ENCODE results near the gene LCT.
A peak's percentile ranks its signal among the peaks of the same experiment; 100 is the strongest.
"Not testable (repeated sequence)": the region's sequence is repeated elsewhere in the genome, so short reads cannot be mapped to it uniquely, and the experiment has no call there.

The LCT gene

DNA sequence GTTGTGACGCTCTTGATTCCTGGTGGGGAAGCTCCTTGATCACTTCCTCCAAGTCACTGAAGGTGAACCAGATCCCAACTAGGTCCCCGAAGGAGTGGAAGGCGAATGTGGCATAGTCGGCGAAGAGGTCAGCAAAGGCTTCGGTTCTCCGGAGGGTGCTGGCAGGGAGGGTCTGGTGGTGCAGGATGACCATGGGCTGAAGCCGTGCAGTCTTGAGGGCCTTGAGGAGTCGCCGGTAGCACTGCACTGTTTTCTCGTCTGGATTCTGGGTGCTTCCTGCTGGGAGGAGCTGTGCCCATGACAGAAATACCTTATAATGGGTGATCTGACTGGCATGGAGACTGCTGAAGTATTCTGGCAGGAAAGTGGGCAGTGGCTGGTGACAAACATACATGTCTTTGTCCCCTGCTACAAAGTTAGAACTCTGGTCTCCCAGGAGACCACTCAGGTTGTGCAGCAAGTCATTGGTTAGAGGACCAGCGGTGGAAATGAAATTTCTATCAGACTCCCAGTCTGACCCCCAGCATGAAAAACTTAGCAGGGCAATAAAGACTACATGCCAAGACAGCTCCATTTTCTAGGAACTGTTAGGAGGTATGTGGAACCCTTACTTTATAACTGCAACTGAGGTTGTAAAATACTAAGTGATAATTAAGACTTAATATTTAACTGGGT, at the start of gene LCT:
TSS of gene LCT (minus strand) at position 589 of the 675 bp plus-strand sequence. CDS start at position 574, 15 bp downstream.
- DNase-seq = no peak

DNA sequence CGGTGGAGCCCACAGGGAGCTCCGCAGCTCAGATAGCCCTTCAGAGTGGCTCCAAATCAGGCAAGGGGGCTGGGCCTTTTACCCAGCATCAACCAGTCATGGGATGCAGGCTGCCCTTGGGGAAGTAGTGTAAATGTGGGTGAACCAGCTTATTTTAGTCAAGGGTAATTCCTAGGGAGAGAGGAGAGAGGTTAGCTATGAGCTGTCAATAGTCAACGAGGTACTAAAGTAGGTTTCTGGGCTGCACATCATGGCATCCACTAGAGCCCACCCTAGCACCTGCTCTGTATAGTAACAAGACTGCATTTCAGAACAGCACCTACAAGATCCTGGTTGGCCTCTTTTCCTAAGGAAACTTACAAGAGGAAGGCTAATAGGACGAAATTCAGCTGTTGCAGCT, 48.7 kb upstream of the LCT start:
- DNase-seq = no peak

DNA sequence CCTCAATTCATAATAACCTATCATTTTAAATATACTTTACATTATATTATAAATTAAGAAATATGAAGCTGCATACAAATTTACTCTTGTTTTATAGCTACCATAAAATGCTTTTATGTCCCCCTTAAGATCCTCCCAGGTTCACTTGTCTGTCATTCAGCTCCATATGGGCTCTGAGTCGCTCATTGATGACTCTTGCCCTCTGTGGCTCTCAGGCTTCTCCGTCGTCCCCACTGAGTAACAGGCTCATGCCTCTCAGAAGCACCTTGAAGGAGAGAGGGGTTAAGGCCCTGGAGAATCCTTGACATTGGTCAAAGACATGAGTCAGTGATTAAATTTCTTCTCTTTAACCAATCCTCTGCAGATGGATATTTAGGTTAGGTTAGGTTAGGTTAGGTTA, 45.4 kb upstream of the LCT start:
- DNase-seq = no peak

DNA sequence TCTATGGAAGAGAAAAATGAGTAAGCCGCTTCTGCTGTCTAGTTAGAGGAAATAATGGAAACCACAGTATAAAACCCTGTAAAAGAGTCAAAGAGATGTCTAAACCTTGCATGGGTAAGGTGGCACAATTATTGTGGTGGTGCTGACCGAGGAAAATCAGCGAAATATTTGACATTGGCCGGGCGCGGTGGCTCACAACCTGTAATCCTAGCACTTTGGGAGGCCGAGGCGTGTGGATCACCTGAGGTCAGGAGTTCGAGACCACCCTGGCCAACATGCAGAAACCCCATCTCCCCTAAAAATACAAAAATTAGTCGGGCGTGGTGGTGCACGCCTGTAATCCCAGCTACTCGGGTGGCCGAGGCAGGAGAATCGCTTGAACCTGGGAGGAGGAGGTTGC, 39.8 kb upstream of the LCT start:
- not testable (repeated sequence) for DNase-seq

DNA sequence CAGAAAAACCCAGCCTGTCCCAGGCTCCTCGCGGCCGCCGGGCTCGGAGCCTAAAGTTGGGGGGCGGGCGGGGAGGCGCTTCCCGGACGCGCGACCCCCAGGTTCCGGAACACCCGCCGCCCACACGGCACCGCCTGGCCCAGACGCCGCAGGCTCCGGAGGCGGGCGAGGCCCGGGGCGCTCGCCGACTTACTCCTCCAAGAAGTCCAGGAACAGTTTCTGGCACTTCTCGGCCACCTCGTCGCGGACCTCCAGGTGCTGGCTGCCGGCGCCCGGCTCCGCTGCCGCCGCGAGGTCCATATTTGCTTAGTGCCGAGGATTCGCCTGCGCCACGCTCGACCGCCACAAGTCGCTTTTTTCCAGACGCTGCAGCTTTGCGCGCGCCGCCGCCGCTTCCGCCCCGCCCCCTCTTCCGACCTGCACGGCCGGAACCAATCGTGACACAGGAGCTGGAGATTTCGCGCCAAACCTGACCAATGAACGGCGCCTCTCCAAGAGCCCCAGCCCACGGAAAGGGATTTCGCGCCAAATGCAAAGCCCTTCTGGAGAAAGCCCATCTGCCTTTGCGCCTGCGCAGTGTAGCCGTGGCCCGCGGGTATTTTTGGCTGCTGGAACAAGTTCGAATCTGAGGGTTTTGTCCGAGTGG, 39.2 kb upstream of the LCT start, which contains the start of gene MCM6:
TSS of gene MCM6 (minus strand) at position 378 of the 646 bp plus-strand sequence. CDS start at position 300, 78 bp downstream.
- DNase-seq = peak; percentile 73 to 96 (median 91)

DNA sequence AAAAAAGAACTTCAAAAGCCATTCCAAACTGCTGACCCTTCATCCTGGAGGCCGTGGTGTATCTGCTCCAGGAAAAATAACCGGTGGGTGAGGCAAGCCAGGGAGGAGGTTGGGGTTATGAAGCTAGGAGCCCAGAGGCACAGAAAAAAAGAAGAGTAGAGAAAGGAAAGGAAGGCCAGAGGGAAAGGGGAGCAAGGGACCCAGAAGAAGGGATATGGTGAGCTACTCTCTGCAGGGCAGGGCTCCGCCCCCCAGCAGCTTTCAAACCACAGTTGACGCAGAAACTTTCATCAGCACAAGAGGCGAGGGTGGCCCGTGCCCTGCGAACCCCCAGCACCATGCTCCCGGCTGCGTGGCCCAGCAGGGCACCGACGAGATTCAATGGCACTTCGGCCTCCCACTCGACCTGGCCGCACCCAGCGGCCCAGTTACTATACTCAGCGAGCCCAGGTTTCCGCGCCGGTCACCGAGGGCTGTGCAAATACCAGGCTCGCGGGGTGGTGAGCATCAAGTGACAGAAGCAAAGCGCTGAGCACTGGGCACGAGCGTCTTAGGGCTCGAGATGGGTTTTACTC, 38.6 kb upstream of the LCT start:
- DNase-seq = peak in 32 of 58 donors; percentile 4 to 55 (median 38)

DNA sequence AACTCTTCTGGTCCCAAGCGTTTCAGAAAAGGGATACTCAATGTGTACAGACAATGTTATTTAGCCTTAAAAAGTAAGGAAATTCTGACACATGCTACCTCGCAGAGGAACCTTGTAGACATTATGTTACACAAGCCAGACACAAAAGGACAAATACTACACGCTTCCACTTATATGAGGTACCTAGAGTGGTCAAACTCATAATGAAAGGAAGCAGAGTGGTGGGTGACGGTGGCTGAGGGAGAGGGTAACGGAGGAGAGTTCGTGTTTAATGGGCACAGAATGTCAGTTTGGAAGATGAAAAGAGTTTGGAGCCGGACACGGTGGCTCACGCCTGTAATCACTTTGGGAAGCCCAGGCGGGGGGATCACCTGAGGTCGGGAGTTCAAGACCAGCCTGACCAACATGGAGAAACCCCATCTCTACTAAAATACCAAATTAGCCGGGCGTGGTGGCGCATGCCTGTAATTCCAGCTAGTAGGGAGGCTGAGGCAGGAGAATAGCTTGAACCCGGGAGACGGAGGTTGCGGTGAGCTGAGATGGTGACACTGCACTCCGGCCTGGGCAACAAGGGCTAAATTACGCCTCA, 37.9 kb upstream of the LCT start:
- DNase-seq = no peak

DNA sequence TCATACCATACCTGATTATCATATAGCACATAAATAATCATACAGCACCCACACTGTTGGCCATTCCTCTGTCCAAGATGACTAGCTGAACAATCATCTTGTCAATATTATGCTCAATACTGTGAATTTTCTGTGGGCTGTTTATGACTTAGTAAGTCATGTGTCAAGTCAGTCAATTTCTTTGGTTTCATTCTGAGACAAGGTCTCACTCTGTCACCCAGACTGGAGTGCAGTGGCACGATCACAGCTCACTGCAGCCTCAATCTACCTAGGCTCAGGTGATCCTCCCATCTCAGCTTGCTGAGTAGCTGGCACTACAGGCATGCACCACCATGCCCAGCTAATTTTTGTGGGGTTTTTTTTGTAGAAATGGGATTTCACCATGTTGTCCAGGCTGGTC, 33.6 kb upstream of the LCT start:
- no peak for DNase-seq

DNA sequence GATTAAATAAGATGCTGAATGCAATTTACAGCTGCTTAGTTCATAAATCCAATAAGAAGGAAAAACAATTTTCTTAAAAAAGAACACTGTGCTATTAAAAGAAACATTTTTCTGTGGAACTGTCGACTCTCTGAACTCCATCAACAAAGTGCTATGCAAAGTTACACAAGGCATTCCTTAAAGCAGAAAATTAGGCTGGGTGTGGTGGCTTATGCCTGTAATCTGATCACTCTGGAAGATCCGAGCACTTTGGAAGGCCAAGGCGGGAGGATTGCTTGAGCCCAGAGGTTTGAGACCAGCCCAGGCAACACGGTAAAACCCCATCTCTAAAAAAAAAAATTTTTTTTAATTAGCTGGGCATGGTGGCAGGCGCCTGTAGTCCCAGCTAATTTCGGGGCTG, 26.2 kb upstream of the LCT start:
- no peak for DNase-seq

DNA sequence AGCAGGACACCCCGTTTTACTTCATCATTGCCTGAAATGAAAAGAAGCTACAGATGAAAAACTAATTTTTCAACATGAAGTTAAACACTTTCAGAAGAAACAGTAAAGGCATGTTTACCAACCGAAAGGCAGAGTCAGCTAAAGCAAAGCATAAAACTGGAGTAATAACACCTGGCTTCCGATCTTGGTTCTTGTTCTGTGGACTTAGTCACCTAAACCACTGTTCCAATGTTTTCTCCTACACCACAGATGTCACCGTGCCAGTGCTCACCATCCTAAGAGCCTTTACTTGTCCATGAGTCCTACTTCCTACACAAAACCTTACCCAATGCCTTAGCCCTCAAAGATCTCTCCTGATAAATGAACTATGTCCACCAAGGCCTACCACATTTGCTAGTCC, 25.7 kb upstream of the LCT start:
- DNase-seq = no peak

DNA sequence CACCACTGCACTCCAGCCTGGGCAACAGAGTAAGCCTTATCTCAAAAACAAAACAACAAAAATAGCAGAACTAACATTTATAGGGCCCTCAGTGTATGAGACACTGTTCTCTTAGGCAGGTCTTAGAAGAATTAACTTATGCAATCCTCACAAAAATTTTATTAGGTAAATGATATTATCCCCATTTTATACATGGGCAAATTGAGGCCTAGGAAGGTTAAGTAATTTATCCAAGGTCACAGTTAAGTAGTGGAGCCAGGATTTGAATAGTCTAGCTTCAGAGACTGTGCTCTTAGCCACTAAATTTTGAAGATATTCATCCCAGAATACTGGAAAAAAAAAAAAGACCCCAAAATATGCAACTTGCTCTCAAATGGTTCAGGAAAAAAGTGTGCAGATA, 16.4 kb upstream of the LCT start:
- DNase-seq = no peak

DNA sequence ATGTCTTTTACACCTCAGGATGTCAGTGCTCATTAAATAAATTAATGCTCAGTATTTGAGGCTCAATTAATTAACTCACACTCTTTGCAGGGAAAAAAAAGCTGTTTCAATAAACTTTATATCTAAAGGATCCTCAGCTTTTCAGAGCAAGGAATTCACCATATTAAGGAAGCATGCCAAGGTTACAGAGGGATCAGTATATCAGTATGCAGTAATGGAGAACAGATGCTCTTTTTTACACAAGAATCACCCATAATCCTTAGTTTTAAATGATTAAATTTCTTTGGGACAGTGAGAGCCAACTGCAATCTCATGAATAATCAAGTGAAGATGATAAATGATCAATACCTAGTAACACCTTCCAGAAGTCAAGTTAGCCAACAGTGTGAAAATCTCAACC, 14.9 kb upstream of the LCT start:
- DNase-seq = no peak

DNA sequence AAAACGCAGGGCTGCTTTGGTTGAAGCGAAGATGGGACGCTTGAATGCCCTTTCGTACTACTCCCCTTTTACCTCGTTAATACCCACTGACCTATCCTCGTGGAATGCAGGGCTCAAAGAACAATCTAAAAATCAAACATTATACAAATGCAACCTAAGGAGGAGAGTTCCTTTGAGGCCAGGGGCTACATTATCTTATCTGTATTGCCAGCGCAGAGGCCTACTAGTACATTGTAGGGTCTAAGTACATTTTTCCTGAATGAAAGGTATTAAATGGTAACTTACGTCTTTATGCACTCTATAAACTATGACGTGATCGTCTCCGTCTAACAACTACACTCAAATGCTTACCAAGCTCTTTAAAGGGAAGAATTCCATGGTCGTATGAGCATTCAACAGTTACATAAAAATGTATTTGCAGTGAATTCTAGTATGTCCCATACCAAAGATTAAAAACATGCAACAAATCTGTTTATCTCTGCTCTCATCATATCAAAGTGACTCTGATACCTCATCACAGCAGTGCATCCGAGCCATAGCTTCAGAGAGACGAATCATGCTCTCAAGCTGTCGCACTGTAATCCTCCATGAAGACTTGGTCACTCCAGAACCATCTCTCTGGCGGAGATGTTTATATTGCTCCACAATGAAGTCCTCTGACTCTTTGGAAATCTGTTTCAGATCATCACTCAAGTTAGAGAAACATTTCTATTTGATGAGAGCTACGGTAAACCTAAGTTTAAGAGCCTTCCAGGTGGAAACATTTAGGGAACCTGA, 14.1 kb upstream of the LCT start:
- DNase-seq = no peak

DNA sequence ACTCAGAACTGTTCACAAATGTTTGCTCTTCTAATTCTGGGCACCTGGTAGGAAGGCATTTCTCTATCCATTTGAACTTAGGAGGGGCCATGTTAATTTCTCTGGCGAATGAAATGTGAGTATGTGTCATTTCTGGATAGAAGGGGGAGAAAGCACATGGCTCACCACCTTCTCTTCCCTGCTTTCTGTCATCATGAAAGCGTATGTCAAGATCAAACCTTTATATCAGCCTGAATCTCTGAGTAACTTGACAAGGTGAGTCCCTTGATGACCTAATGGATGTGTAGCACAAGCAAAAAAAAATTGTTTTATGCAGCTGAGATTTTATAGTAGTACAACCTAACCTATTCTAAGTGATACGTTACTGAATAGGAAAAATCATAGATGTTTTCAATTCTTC, 12.1 kb upstream of the LCT start:
- DNase-seq = no peak

DNA sequence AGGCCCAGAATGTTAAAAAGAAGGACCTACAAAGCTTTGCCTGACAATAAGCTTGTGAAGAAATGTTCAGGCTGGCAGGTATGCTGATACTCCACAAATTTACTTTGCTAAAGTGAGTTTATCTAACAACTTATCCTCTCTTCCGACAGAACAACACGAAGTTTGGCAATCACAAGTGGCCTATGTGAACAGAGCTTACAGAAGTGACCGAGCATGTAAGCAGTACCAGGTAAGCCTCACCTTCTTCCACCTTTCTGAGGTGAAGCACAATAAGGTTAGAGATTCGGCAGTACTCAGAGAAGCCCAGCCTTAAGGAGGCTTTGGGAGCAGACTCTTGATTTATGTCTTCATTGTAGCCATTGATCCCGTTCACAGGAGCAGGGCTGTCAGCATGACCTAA, 9.0 kb upstream of the LCT start:
- DNase-seq = no peak

DNA sequence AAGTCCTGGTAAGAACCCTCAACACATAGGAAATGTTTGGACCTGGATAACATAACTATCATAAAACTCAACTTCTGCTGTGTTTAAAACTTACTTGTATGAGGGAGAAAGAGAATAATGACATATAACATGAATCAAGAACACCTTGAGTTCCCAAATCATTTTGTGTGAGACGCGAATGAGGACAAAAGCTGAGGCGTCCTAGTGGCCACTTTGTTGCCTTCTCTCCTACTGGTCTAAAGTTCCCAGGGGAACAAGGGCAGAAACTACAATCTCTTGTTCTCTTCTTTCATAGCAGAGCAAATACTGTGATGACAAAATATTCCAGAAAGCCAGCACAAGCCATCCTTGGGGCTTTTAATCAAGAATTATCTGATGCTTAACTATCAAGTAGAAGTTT, 8.3 kb upstream of the LCT start:
- no peak for DNase-seq

DNA sequence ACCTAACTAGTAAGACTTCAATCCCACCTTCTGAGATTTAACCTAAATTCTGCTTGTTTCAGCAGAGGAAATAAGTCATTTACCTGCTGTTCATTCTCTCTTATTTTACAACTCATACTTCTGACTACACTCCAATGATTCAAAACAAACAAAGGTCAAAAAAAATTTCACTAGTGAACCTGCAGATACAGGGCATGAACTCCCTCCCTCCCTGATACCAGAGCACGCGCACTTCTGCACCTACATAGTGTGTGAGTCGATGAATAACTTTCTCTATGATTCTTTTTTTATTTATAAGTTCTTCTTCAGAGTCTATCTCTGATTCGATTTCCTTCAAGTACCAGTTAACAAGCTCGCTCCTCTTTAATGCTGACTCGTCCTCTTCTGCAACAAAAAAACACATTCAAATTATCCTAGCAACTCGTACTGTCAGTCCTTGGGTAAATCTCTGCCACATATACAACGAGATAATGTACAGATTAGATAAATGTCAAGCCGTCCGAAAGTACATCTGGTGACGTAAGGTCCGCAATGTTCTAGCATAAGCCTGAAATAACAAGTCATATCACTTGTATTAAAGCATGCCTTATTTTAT, 7.4 kb upstream of the LCT start:
- DNase-seq = no peak

DNA sequence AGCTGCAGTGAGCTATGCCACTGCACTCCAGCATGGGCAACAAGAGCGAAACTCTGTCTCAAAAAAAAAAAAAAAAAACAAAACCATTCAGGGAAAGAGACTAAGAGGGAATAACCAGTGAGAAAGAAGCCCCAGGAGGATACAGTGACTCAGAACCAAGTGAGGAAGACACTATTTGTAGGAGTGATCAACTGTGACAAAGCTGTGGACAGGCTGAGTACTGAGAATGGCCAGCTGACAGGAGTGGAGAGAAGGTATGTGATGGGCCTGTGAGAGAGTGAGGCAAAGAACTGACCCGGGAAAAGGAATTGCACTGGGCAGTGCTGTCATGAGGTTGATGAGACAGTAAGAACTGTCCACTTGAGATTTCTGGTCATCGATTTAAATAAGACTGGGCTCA, 6.7 kb upstream of the LCT start:
- no peak for DNase-seq

DNA sequence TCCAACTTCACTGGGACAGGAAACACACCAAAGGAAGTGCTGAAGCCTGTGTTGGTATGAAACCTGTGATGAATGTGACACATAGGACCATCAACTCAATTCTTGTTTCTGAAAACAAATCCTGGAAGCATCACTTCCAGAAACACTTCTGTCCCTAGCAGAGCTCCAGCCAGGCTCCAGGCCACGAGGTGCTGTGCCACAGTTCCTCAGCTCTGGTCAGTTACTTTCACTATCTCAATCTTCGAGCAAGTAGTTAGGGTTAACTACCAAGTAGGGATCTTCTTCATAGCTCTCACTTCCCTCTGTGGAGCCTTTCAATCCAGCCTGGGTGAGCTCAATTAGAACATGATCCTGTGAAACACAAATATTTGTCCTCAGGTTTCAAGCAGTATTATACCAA, 3.6 kb upstream of the LCT start:
- DNase-seq = peak in 1 of 58 donors; percentile 2

DNA sequence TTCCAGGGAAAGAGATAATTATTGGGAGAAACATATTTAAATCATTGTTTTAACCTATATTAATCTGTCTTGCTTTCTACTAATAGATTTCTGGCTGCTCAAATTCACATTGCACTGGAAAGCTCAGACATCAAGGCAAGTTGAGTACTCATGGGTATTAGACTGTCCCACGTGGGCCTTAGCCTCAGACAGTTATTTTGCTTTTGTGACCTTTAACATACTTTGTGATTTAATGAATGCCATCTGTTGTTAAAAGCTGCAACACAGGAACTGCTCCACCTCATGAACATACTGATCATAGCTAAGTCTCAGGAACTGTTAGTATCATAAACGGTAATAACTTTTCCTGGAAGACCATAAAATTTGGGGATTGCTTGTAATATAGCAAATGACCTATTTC, 2.7 kb upstream of the LCT start:
- DNase-seq = no peak

DNA sequence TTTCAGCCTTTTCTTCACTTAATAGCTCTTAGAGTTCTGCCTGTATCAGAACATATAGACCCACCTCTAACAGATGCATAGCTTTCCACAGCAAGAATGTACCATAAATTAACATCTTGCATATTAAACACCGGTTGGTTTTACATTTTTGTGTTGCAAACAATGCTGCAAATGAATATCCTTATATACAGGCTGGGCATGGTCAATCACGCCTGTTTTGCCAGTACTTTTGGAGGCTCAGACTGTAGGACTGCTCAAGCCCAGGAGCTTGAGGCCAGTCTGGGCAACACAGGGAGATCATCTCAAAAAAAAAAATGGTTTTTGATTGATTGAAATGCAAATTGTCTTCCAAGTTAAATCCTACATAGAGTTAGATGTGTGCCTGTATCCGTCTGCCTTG, 1.5 kb upstream of the LCT start:
- DNase-seq = no peak
